GM19025 (cell line): ENCODE results near the gene KIAA0825.
"Not testable (repeated sequence)": the region's sequence is repeated elsewhere in the genome, so short reads cannot be mapped to it uniquely, and the experiment has no call there.

Source experiments
- ATAC-seq: cut with Tn5 transposase; IDR thresholded peaks from one replicate; pipeline ENCODE4 v1.9.1; 2021; ENCODE audit warnings: mild to moderate bottlenecking, low read depth, moderate library complexity; ENCODE audit not compliant: unreplicated experiment

Gene KIAA0825

GRCh38 chr5:94143621-94144020 lies 474.8 kb downstream of the KIAA0825 start:
- not testable (repeated sequence) for ATAC-seq

- no peak for ATAC-seq
Measured at GRCh38 chr5:94140300-94140699, 478.1 kb downstream of the KIAA0825 start.

- no peak for ATAC-seq
Measured at GRCh38 chr5:94130077-94130476, 488.3 kb downstream of the KIAA0825 start.

GRCh38 chr5:94125107-94125506 lies 493.3 kb downstream of the KIAA0825 start:
- no peak for ATAC-seq

GRCh38 chr5:94116317-94116716 lies 502.1 kb downstream of the KIAA0825 start:
- ATAC-seq: not testable (repeated sequence)

GRCh38 chr5:94113087-94113486 lies 505.3 kb downstream of the KIAA0825 start:
- ATAC-seq: no peak

- peak; percentile 100 for ATAC-seq
Measured at GRCh38 chr5:94111209-94112004, 507.0 kb downstream of the KIAA0825 start.

- ATAC-seq: no peak
Measured at GRCh38 chr5:94103514-94104245, 514.7 kb downstream of the KIAA0825 start.
